CD4-positive, alpha-beta T cell treated with Interleukin-17A for 4 hours (primary cell): ENCODE data around the gene ADGRG2.
A peak's percentile ranks its signal among the peaks of the same experiment; 100 is the strongest.
"Not testable (repeated sequence)": the region's sequence is repeated elsewhere in the genome, so short reads cannot be mapped to it uniquely, and the experiment has no call there.

Experiments used
- DNase-seq: peaks from one replicate; pipeline ENCODE4 v3.0.0-alpha.2; 2020; ENCODE audit warnings: mixed read lengths

The ADGRG2 gene

DNA sequence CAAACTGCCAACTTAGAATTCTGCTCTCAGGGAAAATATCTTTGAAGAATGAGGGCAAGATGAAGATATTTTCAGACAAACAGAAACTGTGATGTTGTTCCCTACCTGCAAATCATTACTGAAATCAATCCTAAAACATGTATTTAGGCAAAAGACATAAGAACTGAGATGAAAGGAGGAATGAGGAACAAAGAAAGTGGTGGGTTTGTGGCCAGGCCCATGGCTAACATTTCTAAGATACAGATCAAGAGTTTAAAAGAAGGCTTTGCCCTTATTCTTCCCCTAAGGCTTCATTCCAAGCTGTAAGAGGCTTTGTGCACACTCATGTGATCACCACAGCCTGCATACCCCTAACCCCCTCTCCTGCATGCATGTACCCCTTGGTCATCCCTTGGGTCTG, 46.5 kb downstream of the ADGRG2 start:
- no peak for DNase-seq

DNA sequence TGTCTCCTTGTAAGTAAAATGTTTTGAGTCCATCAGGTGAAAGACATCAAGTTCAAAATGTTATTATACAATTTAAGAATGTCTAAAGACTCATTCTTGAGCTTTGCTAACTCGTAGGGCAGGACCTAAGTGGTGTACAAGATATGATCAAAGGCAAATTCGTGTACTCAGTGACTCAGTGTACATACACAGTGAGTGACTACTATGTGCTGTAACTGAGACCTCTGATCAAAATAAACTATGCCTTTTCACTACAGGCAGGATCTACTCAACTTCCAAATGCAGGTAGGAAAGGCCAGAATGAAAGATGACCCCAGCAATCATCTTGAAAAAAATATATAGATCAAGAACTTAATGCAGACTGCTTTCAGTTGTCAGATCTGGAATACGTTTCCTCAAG, 49.9 kb downstream of the ADGRG2 start:
- DNase-seq: no peak

DNA sequence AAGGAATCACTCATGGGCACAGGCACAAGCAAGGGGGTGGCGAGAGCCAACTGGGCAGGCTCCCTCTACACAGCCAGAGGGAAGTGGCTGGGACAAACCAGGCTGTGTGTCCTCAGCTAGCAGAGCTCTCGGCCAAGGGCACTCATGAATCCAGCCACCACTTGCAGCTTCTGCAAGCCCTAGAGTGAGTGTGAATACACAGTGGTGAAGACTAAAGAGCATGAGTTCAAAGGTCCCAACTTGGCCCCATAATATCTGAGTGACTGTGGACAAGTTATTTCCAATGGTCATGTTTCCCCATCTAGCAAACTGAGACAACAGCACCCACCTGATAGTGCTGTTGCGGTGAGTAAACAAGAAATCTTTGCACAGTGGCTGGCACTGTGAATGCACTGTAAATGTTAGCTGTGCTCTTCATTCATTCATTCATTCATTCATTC, 51.7 kb downstream of the ADGRG2 start:
- no peak for DNase-seq

DNA sequence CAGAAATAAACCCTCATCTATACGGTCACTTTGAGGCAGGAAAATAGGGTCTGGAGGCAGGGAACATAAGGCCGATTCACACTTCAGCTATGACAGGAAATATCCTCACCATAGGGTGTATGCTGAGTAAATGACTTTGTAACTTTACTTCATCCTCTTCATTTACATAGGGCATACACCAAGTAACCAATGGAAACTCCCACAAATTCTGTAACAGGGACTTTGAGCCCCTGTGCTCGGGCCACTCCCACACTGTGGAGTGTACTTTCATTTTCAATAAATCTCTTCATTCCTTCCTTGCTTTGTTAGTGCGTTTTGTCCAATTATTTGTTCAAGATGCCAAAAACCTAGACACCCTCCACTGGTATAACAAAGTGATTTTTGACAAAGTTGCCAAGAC, 55.3 kb downstream of the ADGRG2 start:
- DNase-seq: not testable (repeated sequence)

DNA sequence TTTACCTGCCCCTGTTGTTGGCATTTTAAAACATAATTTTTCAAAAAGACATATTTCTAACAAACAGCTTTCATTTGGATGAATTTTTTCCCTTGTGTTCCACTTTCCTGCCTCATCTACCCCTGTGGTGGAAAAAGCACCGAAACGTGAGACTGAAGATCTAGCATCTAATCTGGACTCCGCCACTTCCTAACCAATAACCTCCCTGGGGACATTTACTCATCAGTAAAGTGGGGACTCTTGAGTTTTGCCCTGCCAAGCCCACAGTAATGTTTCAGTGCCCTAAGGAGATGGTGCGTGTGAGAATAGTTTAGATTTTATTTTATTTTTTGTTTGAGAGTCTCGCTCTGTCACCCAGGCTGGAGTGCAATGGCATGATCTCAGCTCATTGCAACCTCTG, 56.7 kb downstream of the ADGRG2 start:
- no peak for DNase-seq

DNA sequence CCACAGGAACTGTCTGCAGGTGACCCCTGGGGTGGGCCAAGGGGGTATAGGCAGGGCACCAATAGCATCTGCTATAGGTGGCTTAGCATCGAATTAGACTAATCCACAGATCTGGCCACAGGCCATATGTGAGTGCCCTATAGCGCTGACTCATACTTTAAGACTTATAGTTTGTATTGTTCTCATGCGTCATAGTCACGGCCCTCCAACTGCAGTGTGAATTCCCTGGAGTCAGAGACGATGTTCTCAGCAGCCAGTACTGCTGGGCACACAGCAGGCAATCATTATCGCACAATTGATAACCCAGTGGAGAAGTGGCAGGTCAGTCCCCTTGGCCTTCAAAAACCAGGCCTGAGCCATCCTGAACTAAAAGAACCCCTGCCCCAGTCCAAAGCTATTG, 58.1 kb downstream of the ADGRG2 start:
- no peak for DNase-seq

DNA sequence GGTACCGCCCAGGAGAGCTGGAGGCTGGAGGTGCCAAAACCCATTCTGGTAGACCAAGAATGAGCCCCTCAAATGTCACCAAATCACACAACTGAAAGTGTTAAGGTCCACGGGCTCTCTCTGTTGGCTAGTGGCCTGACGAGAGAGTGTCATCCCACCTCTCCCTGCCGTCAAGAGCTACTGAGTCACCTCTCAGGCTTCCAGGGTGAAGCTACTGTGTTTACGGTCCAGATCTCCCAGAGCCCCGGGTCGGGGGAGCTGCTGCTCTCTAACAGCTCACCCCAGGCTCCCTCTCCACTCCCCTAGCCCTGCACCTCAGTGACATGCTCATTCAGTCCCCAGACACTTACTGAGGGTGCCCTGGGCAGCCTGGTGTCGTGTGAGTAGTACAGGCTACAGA, 59.2 kb downstream of the ADGRG2 start:
- DNase-seq: no peak

DNA sequence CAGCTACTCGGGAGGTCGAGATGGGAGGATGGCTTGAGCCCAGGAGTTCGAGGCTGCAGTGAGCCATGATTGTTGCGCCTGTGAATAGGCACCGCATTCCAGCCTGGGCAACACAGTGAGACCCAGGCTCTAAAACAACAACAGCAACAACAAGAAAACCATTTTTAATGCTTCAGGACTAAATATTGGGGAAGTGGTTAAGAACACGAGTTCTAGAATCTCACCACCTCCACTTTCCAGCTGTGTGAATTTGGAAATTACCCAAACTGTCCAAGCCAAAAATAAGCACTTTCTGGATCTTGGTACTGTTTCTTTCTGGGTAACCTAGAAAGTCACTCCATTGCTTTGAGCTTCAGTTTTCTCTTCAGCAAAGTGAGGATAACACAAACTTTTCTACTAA, 63.2 kb downstream of the ADGRG2 start:
- DNase-seq: no peak

DNA sequence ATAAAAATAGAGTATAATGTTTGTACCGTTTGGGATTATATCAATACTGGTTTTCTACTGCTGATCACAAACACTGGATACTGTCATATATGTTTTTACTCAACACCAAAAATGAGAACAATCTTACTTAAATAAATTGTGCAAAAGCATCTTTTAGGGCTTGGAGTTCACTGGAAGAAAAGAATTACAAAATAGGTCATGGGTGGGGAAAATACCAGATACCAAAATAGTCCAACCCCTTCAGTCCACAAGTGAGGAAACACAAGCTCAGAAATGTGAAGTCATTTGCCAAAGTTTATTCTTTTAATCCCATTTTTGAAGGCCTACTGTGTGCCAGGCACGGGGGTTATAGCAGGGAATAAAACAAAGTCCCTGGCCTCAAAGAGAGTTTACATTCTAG, 64.4 kb downstream of the ADGRG2 start:
- DNase-seq: no peak

DNA sequence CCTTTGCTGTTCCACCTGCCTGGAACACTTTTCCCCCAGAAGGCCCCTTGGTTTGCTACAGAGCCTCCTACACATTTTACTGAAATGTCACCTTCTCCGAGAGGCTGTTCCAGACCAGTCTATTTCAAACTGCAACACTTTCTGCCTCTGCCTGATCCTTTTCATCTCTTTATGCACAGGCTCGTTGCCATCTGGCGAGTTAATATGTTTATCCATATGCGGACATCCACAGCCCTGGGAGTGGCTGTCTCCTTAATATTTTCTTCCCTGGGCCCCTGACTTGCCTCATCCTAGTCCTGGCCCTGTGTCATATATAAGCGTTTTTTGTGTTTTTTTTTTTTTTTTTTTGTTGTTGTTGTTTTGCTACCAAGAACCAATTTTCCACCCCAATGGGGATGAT, 73.2 kb downstream of the ADGRG2 start:
- DNase-seq: no peak

DNA sequence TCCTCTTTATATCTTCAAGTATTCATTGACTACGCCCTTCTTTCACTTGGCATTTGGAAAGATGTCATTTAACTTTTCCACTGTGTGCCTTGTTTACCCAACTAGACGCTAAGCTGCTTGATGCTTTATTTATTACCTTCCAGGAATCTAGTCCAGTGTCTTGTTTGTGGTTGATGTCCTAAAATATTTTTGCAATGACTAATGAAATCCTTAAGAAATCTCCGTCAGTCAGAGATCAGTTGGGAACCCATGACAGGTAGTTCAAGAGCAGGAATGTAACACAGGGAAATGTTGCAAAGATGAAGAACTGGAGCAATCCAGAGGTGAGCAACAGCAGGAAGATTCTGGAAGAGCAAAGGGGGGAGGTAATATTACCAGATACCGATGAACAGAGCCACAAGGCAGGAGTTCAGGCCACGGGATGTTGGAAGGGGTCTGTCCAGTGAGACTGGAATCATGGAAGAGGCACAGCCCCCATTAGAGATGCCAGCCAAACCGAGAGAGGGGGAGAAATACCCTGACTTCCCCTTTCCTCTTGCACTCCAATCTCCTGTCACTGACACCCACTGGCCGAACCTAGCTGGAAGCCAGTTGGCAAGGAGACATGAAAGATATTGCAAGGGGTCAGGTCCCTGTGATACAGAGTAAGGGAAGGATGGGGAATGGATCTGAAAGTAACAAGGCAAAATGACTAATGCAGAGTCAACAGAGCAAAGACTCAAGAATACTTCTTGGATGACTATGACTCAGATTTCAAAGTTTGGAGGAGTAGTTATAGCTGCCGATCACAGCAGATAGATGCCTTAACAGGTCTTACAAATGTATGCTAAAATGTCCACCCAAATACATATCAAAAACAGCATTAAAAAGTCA, 75.7 kb downstream of the ADGRG2 start:
- no peak for DNase-seq

DNA sequence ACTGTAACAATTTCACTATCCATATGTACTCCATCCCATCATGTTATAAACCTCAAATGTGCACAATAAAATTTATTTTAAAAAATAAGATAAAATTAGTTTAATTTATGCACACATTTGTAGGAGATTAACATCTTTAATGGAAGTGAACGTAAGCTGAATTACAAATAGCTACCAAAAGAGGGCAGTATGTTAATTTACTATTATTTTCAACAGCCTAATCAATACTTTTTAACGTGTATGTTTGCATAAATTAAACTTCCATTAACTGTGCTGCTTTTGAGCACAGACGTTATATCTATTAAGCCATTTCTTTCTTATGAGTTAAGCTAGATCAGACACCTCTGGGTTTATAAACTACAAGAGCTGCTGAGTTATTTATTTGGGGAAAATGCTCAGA, 81.9 kb downstream of the ADGRG2 start:
- no peak for DNase-seq

DNA sequence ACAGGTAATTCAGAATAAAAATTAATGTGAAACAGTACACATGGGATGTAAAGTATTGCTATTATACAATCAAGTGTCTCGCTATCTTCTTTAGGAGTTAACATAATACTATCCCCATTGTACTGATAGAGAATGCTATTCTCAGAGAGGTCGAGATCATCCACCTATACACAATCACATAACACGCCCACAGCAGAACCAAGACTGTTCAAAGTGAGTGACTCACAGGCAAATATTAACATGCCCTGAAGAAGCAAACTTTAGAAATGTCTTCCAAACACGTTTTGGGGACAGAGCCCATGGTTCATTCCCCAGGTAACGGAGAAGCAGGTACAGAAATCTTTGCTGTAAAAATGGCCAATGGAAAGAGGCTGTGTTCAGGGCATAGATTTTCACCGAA, 88.2 kb downstream of the ADGRG2 start:
- no peak for DNase-seq

DNA sequence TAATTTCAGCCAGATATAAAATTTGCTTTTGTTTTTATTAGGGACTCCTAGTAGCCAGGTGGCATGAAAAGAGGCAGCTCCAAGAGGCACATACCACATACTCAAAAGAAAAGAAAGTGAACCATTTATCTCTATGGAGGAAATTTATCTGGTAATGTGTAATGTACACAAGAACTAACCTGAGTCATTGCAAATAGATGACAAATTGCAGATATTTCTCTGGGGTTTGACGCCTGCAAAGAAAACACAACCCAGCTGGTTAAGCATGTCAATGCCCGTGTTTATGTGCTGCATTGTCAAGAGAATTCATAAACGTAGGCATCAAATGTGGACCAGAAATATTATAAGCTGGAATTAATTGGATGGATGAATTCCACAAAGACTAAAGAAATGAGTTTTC, 91.5 kb downstream of the ADGRG2 start:
- no peak for DNase-seq

DNA sequence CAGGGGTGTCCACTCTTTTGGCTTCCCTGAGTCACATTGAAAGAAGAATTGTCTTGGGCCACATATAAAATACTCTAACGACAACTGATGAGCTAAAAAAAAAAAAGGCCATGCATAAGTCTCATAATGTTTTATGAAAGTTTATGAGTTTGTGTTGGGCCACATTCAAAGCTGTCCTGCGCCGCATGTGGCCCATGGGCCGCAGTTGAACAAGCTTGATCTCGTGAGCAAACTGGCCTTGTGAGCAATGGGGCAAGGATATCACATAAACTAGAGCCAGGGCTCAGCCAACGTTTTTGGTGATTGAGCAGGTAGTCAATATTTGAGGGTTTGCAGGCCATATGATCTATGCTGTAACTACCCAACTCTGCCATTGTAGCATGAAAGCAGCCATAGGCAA, 93.7 kb downstream of the ADGRG2 start:
- no peak for DNase-seq

DNA sequence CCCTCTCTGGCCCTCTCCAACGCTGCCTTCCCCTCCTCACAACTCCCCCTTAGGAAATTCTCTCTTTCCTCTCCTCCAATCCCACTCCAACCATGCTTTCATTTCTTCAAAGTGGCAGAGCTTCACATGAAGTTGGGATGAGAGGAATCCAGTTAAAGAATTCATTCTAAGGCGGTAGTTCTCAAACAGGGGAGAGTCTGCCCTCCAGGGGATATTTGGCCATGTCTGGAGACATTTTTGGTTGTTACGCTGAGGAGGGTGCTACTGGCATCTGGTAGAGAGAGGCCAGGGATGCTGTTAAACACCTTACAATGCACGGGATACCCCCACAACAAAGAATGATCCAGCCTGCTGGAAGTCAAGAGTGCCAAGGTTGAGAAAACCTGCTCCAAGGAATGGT, 97.9 kb downstream of the ADGRG2 start:
- DNase-seq: no peak

DNA sequence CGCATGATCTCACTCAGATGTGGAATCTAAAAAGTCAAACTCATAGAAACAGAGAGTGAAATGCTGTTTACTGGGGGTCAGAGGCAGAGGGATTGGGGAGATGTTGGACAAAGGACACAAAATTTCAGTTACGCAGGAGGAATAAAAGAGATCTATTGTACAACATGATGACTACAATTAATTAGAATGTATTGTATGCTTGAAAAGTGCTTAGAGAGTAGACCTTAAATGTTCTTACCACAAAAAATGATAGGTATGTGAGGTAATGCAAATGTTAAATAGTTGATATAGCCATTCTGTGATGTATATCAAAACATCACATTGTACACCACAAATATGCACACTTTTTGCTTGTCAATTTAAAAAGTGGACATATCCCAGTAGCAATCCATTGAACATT, 102.3 kb downstream of the ADGRG2 start:
- DNase-seq: no peak

DNA sequence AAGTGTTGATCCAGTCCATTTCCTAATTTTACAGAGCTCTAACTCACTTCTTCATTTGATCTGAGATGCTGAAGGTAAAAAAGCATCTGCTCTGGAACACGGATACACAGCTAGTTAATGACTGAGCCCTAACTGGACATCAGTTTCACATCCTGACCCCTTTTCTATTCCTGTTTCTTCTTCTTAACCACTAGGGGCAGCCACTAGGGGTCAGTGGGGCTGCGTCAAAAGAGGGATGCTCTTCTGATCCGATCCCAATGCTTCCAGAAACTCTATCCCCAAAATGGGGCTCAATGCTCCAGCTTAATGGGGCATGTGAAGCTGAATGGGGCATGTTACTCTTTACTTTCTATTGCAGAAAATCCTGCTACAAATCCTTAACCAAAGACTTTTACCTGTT, 105.0 kb downstream of the ADGRG2 start:
- no peak for DNase-seq

DNA sequence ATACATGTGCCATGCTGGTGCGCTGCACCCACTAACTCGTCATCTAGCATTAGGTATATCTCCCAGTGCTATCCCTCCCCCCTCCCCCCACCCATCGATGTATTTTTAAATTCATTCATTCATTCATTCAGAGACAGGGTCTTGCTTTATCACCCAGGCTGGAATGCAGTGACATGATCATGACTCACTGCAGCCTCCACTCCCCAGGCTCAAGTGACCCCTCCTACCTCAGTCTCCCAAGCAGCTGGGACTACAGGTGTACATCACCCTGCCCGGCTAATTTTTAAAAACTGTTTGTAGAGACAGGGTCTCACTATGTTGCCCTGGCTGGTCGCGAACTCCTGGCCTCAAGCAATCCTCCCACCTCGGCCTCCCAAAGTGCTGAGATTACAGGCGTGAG, 105.7 kb downstream of the ADGRG2 start:
- not testable (repeated sequence) for DNase-seq

DNA sequence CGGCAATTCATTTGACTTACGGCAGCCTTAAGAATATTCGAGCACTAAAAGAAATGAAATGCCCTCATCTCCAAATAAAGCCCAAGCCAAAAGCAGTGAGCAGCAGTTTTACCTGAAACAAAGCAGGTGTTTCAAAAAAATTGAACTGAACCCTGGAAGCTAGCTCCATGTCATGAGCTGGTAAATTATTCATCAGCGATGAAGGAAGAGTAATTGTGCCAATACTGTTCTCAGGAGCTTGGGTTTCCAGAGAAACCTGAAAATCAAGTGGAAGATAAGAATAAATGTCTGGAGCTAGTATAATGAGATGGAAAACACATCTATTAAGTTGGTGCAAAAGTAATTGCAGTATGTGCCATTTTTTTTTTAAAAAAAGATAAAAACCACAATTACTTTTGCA, 114.4 kb downstream of the ADGRG2 start:
- DNase-seq: no peak

DNA sequence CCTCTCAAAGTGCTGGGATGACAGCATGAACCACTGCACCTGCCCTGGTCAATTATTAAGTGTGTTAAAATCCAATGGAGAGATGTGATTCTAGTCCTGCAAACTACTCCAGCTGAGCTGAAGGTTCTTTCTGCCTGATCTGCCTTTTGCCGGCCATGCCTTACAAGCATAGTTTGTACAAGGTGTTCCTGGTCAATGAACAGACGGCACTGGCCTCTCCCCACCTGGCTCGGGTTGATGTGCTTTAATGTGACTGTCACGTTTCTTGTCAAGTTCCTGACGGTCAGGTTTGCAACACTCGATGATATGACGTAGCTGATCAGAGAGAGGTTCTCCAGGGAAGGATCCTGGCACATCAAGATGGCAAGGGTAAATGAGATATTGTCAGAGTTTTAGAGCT, 115.3 kb downstream of the ADGRG2 start:
- DNase-seq: no peak

DNA sequence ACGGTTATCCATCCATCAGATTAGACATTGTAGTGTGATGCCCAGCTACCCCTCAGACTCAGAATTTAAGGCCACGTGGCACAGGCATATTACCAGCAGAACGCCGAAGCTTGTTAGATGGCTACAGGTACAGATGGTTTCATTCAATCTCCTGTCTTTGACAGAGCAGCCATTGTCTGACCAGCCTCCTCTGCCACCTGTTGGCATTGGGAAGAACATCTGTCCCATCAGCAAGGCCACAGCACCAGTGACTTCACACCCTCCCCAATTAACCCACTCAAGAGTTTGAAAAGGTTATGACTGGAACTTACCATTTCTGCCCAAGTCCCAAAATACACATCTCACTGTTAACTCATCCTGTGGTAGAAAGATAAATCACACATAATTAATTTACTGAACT, 116.4 kb downstream of the ADGRG2 start:
- peak; percentile 7 for DNase-seq

DNA sequence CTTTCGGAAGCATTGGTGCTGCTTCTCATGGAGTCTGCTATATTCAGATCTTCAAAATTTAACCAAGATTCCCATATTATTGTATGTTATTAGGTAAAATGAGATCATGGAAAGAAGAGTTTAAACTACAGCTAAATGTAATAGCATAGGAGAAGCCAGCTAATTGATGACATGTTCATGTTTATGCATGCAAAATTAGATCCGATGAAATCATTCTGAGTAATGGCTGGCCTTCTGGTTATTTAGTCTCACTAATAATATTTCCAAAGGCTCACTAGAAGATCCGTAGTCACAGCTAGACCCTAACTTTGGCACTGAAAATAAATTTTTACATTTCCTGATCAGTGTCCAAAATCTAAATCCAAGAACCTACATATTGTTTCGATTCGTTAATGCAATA, 118.5 kb downstream of the ADGRG2 start:
- no peak for DNase-seq

DNA sequence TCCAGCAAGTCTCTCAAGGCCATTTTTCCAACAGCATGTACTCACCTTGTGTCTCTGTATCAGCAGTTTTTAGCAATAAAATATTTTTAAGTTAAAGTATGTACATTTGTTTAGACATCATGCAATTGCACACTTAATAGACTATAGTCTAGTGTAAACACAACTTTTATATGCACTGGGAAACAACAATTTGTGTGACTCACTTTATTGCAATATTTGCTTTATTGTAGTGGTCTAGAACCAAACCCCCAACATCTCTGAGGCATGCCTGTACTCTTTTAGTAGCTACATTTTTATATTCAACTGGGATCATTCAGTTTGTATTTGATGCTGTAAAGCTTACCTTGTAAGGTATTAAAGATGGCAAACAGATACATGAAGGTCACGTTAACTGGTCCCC, 123.6 kb downstream of the ADGRG2 start:
- DNase-seq: no peak

DNA sequence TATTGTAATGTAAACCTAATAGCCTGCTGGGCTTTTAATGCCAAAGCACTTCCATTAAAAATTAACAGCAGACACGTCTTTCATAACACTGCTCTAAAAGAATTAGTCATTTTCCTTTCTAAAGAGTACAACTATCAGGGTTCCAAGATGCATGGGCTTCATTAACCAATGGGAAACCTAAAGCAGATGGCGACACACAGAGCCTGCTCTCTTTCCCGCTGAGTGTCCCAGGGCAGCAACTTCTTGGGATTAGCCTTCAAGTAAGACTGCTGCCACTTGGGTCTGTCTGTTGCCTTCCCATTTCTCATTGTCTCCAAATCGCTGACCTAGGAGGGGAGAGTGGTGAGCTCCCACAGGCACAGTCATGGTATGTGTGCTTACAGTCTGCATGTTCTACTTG, 124.4 kb downstream of the ADGRG2 start:
- no peak for DNase-seq
